Activated naive CD4-positive, alpha-beta T cell treated with anti-CD3 and anti-CD28 coated beads for 36 hours (primary cell): Measurements from ENCODE around the gene DBNDD2. TPM values are rescaled to one million over a fixed set of nuclear protein-coding genes. Genes with fewer than 3 reads are reported as not detected.

Experiments
- CTCF ChIA-PET: fragments of 350-600 bp; sonication (Branson Sonifier 250); formaldehyde crosslinking; loops from one replicate; lab custom pipeline; 2021; ENCODE audit warnings: antibody characterized with exemption; lab: Charles Lee
- DNase-seq: peaks from one replicate; pipeline ENCODE4 v3.0.0-alpha.2; 2020
- H3K27ac Mint-ChIP-seq: one replicate; pipeline ENCODE4 v1.8.0; 2021; ENCODE audit warnings: mild to moderate bottlenecking, mixed read lengths
- H3K27me3 Mint-ChIP-seq: one replicate; pipeline ENCODE4 v1.8.0; 2021; ENCODE audit warnings: low read depth, mixed read lengths
- H3K36me3 Mint-ChIP-seq: one replicate; pipeline ENCODE4 v1.8.0; 2021; ENCODE audit warnings: low read depth, mixed read lengths
- H3K4me1 Mint-ChIP-seq: one replicate; pipeline ENCODE4 v1.8.0; 2021; ENCODE audit warnings: low read depth, mixed read lengths
- H3K4me3 Mint-ChIP-seq: one replicate; pipeline ENCODE4 v1.8.0; 2021; ENCODE audit warnings: mild to moderate bottlenecking, moderate library complexity, mixed read lengths
- H3K9me3 Mint-ChIP-seq: one replicate; pipeline ENCODE4 v1.8.0; 2021; ENCODE audit warnings: mixed read lengths
- intact Hi-C: fragments of 100-400 bp; cut with micrococcal nuclease; formaldehyde crosslinking; loops from one replicate; pipeline ENCODE4 v1.15.1; 2023
- total RNA-seq, 2 experiments: library from RNA; stranded (reverse); gene quantifications; one replicate each; pipeline ENCODE4 v1.2.3, GENCODE V29; 2021

DBNDD2 gene
- total RNA-seq, 2 experiments from 2014 or later = 55.3 to 56.7 TPM

- Mint-ChIP-seq H3K4me3 (no peak overlapping the region), H3K27ac (no peak overlapping the region), H3K36me3 (peaks cover 35% of the 10 kb centered on the region), H3K27me3 (no peaks in the 10 kb centered on the region), H3K9me3 (no peaks in the 10 kb centered on the region), H3K4me1 (peaks cover 8% of the 10 kb centered on the region)
- CTCF ChIA-PET = no interaction called here
- intact Hi-C loops = no loop called here
- no peak for DNase-seq
Measured at GRCh38 chr20:45423700-45424099, 15.6 kb downstream of the DBNDD2 start.

GRCh38 chr20:45425561-45425960 is 17.5 kb downstream of the DBNDD2 start:
- Mint-ChIP-seq H3K27ac (no peak overlapping the region), H3K36me3 (peaks cover 28% of the 10 kb centered on the region), H3K4me1 (no peaks in the 10 kb centered on the region), H3K9me3 (no peaks in the 10 kb centered on the region), H3K4me3 (no peak overlapping the region), H3K27me3 (no peaks in the 10 kb centered on the region)
- CTCF ChIA-PET = interaction anchor here (1.0 to 2.0 kb wide), 3 partner anchors 11 to 63 kb away, joined by 3 to 5 read pairs (median 3); partner anchors contain the start of gene SYS1
- intact Hi-C loops = no loop called here
- no peak for DNase-seq

DNA sequence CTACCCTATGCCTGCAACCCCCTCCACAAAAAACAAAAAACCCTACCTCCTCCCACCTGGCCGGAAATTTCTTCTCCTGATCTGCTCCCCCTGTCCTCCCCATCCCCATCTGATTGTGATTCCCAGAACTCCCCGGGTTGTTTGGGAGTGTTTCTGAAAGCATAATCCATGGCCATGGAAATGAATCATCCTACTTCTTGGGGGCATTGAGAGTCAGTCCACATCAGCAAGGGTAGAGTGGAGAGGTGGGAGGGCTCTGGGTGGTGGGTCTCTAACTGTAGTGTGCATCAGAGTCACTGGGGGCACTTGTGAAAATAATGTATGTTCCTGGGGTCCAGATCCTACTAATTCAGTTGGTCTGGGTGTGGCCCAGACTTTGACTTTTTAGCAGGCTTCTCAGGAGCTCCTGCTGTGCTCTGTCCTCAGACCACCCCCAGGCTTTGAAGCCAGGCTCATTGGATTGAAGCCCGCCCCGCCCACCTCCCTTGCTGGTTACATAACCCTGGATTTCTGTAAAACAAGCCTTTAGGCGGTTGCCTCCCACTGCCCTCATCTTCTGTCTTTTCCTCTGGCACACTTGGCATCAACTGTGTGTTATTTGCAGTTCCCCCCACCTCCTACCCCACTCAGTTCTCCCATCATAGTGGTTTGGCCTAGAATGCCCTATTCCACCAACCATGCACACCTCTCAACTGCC is 18.4 kb downstream of the DBNDD2 start:
- Mint-ChIP-seq H3K4me1 (no peaks in the 10 kb centered on the region), H3K4me3 (no peak overlapping the region), H3K27me3 (no peaks in the 10 kb centered on the region), H3K9me3 (no peaks in the 10 kb centered on the region), H3K27ac (no peak overlapping the region), H3K36me3 (peaks cover 26% of the 10 kb centered on the region)
- intact Hi-C loops = no loop called here
- CTCF ChIA-PET = interaction anchor here (1.3 to 2.0 kb wide), 2 partner anchors 11 to 53 kb away, joined by 3 to 5 read pairs; no protein-coding TSS in a partner anchor
- no peak for DNase-seq

- Mint-ChIP-seq H3K27me3 (no peaks in the 10 kb centered on the region), H3K36me3 (peaks cover 26% of the 10 kb centered on the region), H3K9me3 (no peaks in the 10 kb centered on the region), H3K4me1 (peaks cover 5% of the 10 kb centered on the region), H3K27ac (no peak overlapping the region), H3K4me3 (no peak overlapping the region)
- intact Hi-C loops = no loop called here
- CTCF ChIA-PET = interaction anchor here (1.3 to 1.9 kb wide), 2 partner anchors 10 to 54 kb away, joined by 5 to 9 read pairs; no protein-coding TSS in a partner anchor
- no peak for DNase-seq
Measured at GRCh38 chr20:45427236-45428149, 19.4 kb downstream of the DBNDD2 start.

DNA sequence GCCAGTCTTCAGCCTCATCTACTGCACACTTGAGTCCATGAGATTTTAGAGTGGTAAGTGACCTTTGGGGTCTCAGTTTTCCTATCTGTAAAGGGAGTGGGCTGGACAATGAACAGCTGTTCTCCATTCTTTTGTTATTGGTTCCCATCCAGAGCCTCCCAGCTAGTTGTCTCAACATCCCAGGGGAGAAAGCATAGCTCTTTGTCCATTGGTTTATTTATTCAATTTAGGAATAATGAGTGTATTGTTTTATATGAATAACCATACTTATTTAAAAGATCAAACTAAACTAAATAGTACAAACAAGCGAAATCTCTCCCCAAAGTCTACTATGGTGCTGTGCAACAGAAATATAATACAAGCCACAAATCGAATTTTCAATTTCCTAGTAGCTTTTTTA is 21.5 kb downstream of the DBNDD2 start:
- no peaks in the 10 kb centered on the region for H3K27me3 Mint-ChIP-seq
- peaks cover 23% of the 10 kb centered on the region for H3K36me3 Mint-ChIP-seq
- no peaks in the 10 kb centered on the region for H3K9me3 Mint-ChIP-seq
- H3K27ac Mint-ChIP-seq = no peak overlapping the region
- CTCF ChIA-PET = interaction anchor here (1.3 to 1.7 kb wide), 2 partner anchors 56 to 67 kb away, joined by 6 to 10 read pairs; partner anchors contain the start of gene SYS1
- H3K4me1 Mint-ChIP-seq = peaks cover 6% of the 10 kb centered on the region
- intact Hi-C loops = loop anchor here (10.0 kb wide), 1 partner anchor 65 kb away; no protein-coding TSS in a partner anchor
- DNase-seq = no peak
- H3K4me3 Mint-ChIP-seq = no peak overlapping the region

DNA sequence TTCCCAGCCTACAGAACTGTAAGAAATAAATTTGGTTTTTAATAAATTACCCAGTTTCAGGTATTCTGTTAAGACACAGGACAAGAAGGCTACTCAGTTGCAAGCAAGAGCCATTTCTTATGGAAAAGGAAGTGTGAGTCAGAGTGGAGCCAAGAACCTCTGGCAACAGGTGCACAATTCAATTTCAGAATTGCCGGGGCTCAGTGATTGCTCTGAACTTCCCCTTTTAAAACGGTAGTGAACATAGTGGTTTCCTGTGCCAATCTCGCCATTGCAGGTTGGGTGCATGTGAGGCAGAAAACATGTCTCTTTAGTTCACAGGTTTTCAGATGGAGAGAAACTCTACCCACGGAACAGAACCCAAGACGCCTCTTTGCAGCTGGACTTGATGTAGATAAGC is 24.2 kb downstream of the DBNDD2 start:
- DNase-seq = peak; percentile 61
- CTCF ChIA-PET = interaction anchor here (1.0 to 2.5 kb wide), 3 partner anchors 18 to 339 kb away, joined by 3 to 12 read pairs (median 4); no protein-coding TSS in a partner anchor
- intact Hi-C loops = loop anchor here (10.0 kb wide), 1 partner anchor 63 kb away; no protein-coding TSS in a partner anchor
- peaks cover 10% of the 10 kb centered on the region for H3K4me1 Mint-ChIP-seq
- H3K36me3 Mint-ChIP-seq = peaks cover 13% of the 10 kb centered on the region
- no peaks in the 10 kb centered on the region for H3K9me3 Mint-ChIP-seq
- no peaks in the 10 kb centered on the region for H3K27me3 Mint-ChIP-seq
- no peak overlapping the region for H3K4me3 Mint-ChIP-seq
- H3K27ac Mint-ChIP-seq = peak overlapping the region; percentile 31

GRCh38 chr20:45433316-45433715 is 25.2 kb downstream of the DBNDD2 start:
- Mint-ChIP-seq H3K27ac (no peak overlapping the region), H3K4me1 (peaks cover 10% of the 10 kb centered on the region), H3K27me3 (no peaks in the 10 kb centered on the region), H3K36me3 (peaks cover 13% of the 10 kb centered on the region), H3K4me3 (no peak overlapping the region), H3K9me3 (no peaks in the 10 kb centered on the region)
- intact Hi-C loops = loop anchor here (10.0 kb wide), 1 partner anchor 61 kb away; no protein-coding TSS in a partner anchor
- CTCF ChIA-PET = interaction anchor here (1.0 to 2.5 kb wide), 2 partner anchors 59 to 338 kb away, joined by 3 to 12 read pairs; no protein-coding TSS in a partner anchor
- no peak for DNase-seq

- H3K27me3 Mint-ChIP-seq = no peaks in the 10 kb centered on the region
- H3K36me3 Mint-ChIP-seq = peaks cover 13% of the 10 kb centered on the region
- H3K27ac Mint-ChIP-seq = no peak overlapping the region
- peaks cover 10% of the 10 kb centered on the region for H3K4me1 Mint-ChIP-seq
- H3K9me3 Mint-ChIP-seq = no peaks in the 10 kb centered on the region
- no peak for DNase-seq
- H3K4me3 Mint-ChIP-seq = no peak overlapping the region
- CTCF ChIA-PET = interaction anchor here (0.7 to 7.6 kb wide), 5 partner anchors 16 to 114 kb away, joined by 3 to 209 read pairs (median 6); partner anchors contain the start of gene TP53TG5
- intact Hi-C loops = loop anchor here (10.0 kb wide), 1 partner anchor 61 kb away; no protein-coding TSS in a partner anchor
Measured at GRCh38 chr20:45433976-45434375, 25.9 kb downstream of the DBNDD2 start.

DNA sequence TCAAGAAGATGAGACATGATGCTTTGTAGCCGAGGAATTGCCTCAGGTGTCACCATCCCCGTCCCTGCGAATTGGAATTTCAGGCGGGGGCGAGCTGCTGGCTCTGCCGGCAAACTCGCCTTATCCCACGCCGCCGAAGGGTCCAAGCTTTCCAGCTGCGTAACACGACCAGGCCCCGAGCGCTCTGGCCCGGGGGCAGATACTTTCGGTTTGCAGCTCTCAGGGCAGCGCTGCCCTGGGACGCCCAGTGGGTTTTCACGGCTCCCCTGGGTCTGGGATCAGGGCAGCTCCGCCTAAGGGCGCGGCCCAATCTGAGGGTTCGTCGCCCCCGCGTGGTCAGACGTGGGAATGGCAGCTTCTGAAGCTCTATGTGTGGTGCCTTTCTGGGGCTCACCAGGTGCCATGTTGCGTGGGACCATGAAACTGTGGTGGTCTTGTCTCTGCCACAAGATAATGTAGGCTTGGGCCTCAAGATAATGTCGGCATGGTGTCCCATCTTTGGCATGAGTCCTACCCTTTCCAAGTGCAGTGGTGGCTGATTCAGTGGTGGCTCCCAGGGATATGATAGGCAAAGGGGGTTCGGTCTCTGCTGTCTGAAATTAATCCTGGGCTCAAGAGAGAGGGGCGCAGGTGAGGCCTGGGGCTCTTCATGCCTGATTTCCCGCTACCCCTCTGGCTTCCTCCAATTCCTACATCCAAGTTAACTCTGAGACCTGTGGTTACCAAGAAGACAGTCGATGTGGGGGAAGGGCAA is 28.8 kb downstream of the DBNDD2 start:
- Mint-ChIP-seq H3K4me3 (peak overlapping the region; percentile 64), H3K9me3 (no peaks in the 10 kb centered on the region), H3K36me3 (peaks cover 8% of the 10 kb centered on the region), H3K27me3 (no peaks in the 10 kb centered on the region), H3K27ac (no peak overlapping the region), H3K4me1 (peaks cover 10% of the 10 kb centered on the region)
- CTCF ChIA-PET = interaction anchor here (0.6 to 7.6 kb wide), 45 partner anchors 9 to 688 kb away, joined by 3 to 209 read pairs (median 6); partner anchors contain the start of genes DBNDD2, PIGT, RBPJL and SDC4
- intact Hi-C loops = loop anchor here (1.0 to 10.0 kb wide), 6 partner anchors 21 to 118 kb away; partner anchors contain the start of genes PIGT and SYS1
- DNase-seq = peak; percentile 91

DNA sequence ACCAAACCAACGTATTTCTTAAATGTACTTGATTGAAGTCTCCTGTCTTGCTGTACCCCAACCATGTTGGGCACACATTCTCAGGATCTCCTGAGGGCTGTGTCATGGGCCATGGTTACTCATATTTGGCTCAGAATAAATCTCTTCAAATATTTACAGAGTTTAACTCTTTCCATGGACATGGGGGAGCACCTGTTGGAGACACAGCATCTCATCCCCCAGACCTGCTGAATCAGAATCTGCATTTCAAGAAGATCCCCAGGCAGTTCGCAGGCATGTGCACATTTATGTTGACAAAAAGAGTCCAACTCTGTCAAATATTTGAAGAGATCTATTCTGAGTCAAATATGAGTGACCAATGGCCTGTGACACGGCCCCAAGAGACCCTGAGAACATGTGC is 32.3 kb downstream of the DBNDD2 start:
- CTCF ChIA-PET = interaction anchor here (1.3 to 7.6 kb wide), 3 partner anchors 12 to 77 kb away, joined by 3 to 209 read pairs (median 4); partner anchors contain the start of genes SYS1 and TP53TG5
- intact Hi-C loops = no loop called here
- Mint-ChIP-seq H3K36me3 (no peaks in the 10 kb centered on the region), H3K4me1 (peaks cover 18% of the 10 kb centered on the region), H3K4me3 (no peak overlapping the region), H3K27ac (no peak overlapping the region), H3K27me3 (no peaks in the 10 kb centered on the region), H3K9me3 (no peaks in the 10 kb centered on the region)
- DNase-seq = no peak
